Psoas muscle (tissue), 8 donors: Measurements from ENCODE around the gene ABCC6. TPM values are rescaled to one million over a fixed set of nuclear protein-coding genes. Genes with fewer than 3 reads are reported as not detected.

ENCODE experiments used
- ATAC-seq, 4 donors: fragments of 200-7000 bp; cut with Tn5 transposase; one replicate each; pipeline ENCODE4 v1.9.1; 2020; ENCODE audit warnings: moderate library complexity in 3 of 4, mild to moderate bottlenecking in 2 of 4
- DNase-seq, 2 donors: peaks; one replicate each; pipeline ENCODE4 v3.0.0-alpha.2; 2020
- H3K27ac ChIP-seq: fragments of 200-600 bp; one replicate; pipeline ENCODE4 v1.8.0; 2022
- H3K27me3 ChIP-seq, 3 donors: fragments of 200-600 bp in 1 of 3; one replicate each; pipeline versions ENCODE4 v1.6.1 to v1.8.0; 2013 to 2022; ENCODE audit warnings: low read length in 2 of 3, mild to moderate bottlenecking in 2 of 3, moderate library complexity in 1 of 3; ENCODE audit not compliant: insufficient read depth in 3 of 3
- H3K36me3 ChIP-seq, 2 donors: fragments of 200-600 bp in 1 of 2; one replicate each; pipeline versions ENCODE4 v1.6.1 to v1.8.0; 2013 to 2022; ENCODE audit warnings: low read depth in 1 of 2, mild to moderate bottlenecking in 1 of 2, moderate library complexity in 1 of 2; ENCODE audit not compliant: insufficient read depth in 1 of 2
- H3K4me1 ChIP-seq: fragments of 200-600 bp; one replicate; pipeline ENCODE4 v1.8.0; 2022
- H3K4me3 ChIP-seq: fragments of 200-600 bp; one replicate; pipeline ENCODE4 v1.8.0; 2022; ENCODE audit warnings: mild to moderate bottlenecking
- H3K9me3 ChIP-seq: fragments of 200-600 bp; one replicate; pipeline ENCODE4 v1.8.0; 2022
- CTCF ChIP-seq: fragments of 200-600 bp; IDR thresholded peaks from one replicate; pipeline ENCODE4 v1.8.0; 2022; ENCODE audit warnings: antibody characterized with exemption
- WGBS, 3 donors: extraction: QIAGEN DNeasy Blood & Tissue Kit; methylation state at CpG; one replicate each; pipeline versions ENCODE4 v1.1.6 to v1.1.7; 2013; 5-methylcytosine and 5-hydroxymethylcytosine counted together
- intact Hi-C, 2 donors: fragments of 100-400 bp; cut with DNase I; formaldehyde crosslinking; loops; one replicate each; pipeline versions ENCODE4 v1.11.0 to v1.14.2; 2022
- polyA plus RNA-seq, 3 donors: library from polyadenylated mRNA; stranded (reverse); fragments of 200-250 nt; gene quantifications; one replicate each; pipeline ENCODE4 v1.2.3, GENCODE V29; 2013
- total RNA-seq, 4 donors: library from RNA; stranded (reverse); fragmentation: NEBNext Ultra II Directional in 2 of 4; extraction: Animal tissue kit (Norgen Biotek cat#: 25700) in 2 of 4; gene quantifications; one replicate each; pipeline versions ENCODE4 v1.2.1 to v1.2.4, GENCODE V29; 2021 to 2023
- donor health status: healthy with polysubstance abuse.
- donor health status: DM: no; HTN: no; CAD: no; lungs with moderate emphysema.
- donor health status: Bipolar disorder and iron deficiency.
- donor health status: healthy.
- donor health status: DM: yes; HTN: yes; CAD: no.
- donor health status: DM: no; HTN: no; CAD: no.
- donor health status: DM: no; HTN: no; CAD: no.
- donor health status: DM: yes; HTN: yes; CAD: no.

Gene ABCC6
- total and polyA plus RNA-seq, 7 donors = 0.06 to 3.0 (median 0.32) TPM

- H3K27me3 ChIP-seq = no peaks in the 10 kb centered on the region
- DNase-seq (no peak), ATAC-seq (no peak)
- H3K9me3 ChIP-seq = no peaks in the 10 kb centered on the region
- no peak overlapping the region for H3K27ac ChIP-seq
- no peak overlapping the region for H3K4me3 ChIP-seq
- TF ChIP-seq CTCF = no peak
- peaks cover 0 to 24% of the 10 kb centered on the region in 2 donors for H3K36me3 ChIP-seq
- intact Hi-C loops = no loop called here
- peaks cover 14% of the 10 kb centered on the region for H3K4me1 ChIP-seq
- 51 to 64% (median 56%) methylated on average over 14 of the region's 14 CpGs for WGBS, 3 donors
Observed at GRCh38 chr16:16146380-16147315, 76.6 kb downstream of the ABCC6 start.

- Histone ChIP-seq H3K4me3 (no peak overlapping the region), H3K36me3 (peaks cover 2 to 37% of the 10 kb centered on the region in 2 donors), H3K9me3 (no peaks in the 10 kb centered on the region), H3K27me3 (no peaks in the 10 kb centered on the region), H3K4me1 (peaks cover 8% of the 10 kb centered on the region), H3K27ac (no peak overlapping the region)
- no peak for ATAC-seq
- TF ChIP-seq CTCF = no peak
- no peak for DNase-seq
- 88 to 94% (median 92%) methylated on average over 5 of the region's 5 CpGs for WGBS, 3 donors
- intact Hi-C loops = no loop called here
Observed at GRCh38 chr16:16145286-16145685, 78.0 kb downstream of the ABCC6 start.

GRCh38 chr16:16144416-16144815 is 78.9 kb downstream of the ABCC6 start:
- WGBS, 3 donors = 54 to 65% (median 64%) methylated on average over 5 of the region's 5 CpGs
- Histone ChIP-seq H3K27ac (peak overlapping the region; percentile 61), H3K27me3 (no peaks in the 10 kb centered on the region), H3K4me1 (no peaks in the 10 kb centered on the region), H3K36me3 (peaks cover 2 to 46% of the 10 kb centered on the region in 2 donors), H3K4me3 (no peak overlapping the region), H3K9me3 (no peaks in the 10 kb centered on the region)
- intact Hi-C loops = no loop called here
- TF ChIP-seq CTCF = no peak
- ATAC-seq (peak; percentile 63 to 91 (median 87)), DNase-seq (no peak)

GRCh38 chr16:16143931-16144330 is 79.4 kb downstream of the ABCC6 start:
- H3K36me3 ChIP-seq = peaks cover 2 to 51% of the 10 kb centered on the region in 2 donors
- no peak for DNase-seq
- peak overlapping the region; percentile 61 for H3K27ac ChIP-seq
- H3K27me3 ChIP-seq = no peaks in the 10 kb centered on the region
- intact Hi-C loops = no loop called here
- H3K4me1 ChIP-seq = no peaks in the 10 kb centered on the region
- no peak overlapping the region for H3K4me3 ChIP-seq
- no peaks in the 10 kb centered on the region for H3K9me3 ChIP-seq
- no peak for TF ChIP-seq CTCF
- peak in 3 of 4 donors; percentile 6 to 28 (median 17) for ATAC-seq
- 80 to 87% (median 81%) methylated on average over 8 of the region's 8 CpGs for WGBS, 3 donors
